WTC11 (cell line): Measurements from ENCODE around the gene WDR55.
"Not testable (repeated sequence)": the region's sequence is repeated elsewhere in the genome, so short reads cannot be mapped to it uniquely, and the experiment has no call there.

Source experiments
- CREM ChIP-seq: sonication (generic); formaldehyde crosslinking; IDR thresholded peaks from 2 replicates; pipeline ENCODE4 v1.8.1; 2022; ENCODE audit warnings: mild to moderate bottlenecking, missing genetic modification reagents, moderate library complexity
- CTCF ChIP-seq: fragments of 200-600 bp; IDR thresholded peaks from 2 replicates; pipeline ENCODE4 v1.8.0; 2022; ENCODE audit warnings: antibody characterized with exemption
- ESRRA ChIP-seq: sonication (generic); formaldehyde crosslinking; IDR thresholded peaks from 2 replicates; pipeline ENCODE4 v1.8.1; 2022; ENCODE audit warnings: mild to moderate bottlenecking, missing genetic modification reagents, borderline replicate concordance
- FOXP1 ChIP-seq: sonication (generic); formaldehyde crosslinking; IDR thresholded peaks from 2 replicates; pipeline ENCODE4 v1.8.0; 2022; ENCODE audit warnings: missing genetic modification reagents, mild to moderate bottlenecking, moderate library complexity, borderline replicate concordance
- GABPB1 ChIP-seq: sonication (generic); formaldehyde crosslinking; IDR thresholded peaks from 2 replicates; pipeline ENCODE4 v1.8.1; 2023; ENCODE audit warnings: mild to moderate bottlenecking, missing genetic modification reagents
- NFE2L1 ChIP-seq: sonication (generic); formaldehyde crosslinking; IDR thresholded peaks from 2 replicates; pipeline ENCODE4 v1.8.1; 2023; ENCODE audit warnings: missing genetic modification reagents
- NFYB ChIP-seq: sonication (generic); formaldehyde crosslinking; conservative IDR thresholded peaks from 2 replicates; pipeline ENCODE4 v1.8.0; 2022; ENCODE audit warnings: low read depth, missing genetic modification reagents
- ZBTB43 ChIP-seq: sonication (generic); formaldehyde crosslinking; IDR thresholded peaks from 2 replicates; pipeline ENCODE4 v1.8.1; 2023; ENCODE audit warnings: mild to moderate bottlenecking, missing genetic modification reagents
- ZNF219 ChIP-seq: sonication (generic); formaldehyde crosslinking; IDR thresholded peaks from 2 replicates; pipeline ENCODE4 v1.8.0; 2023; ENCODE audit warnings: missing genetic modification reagents, mild to moderate bottlenecking, borderline replicate concordance
- ZNF396 ChIP-seq: fragments of 250-450 bp; sonication (Bioruptor Pico); IDR thresholded peaks from 2 replicates; pipeline ENCODE4 v1.8.0; 2021; ENCODE audit warnings: mild to moderate bottlenecking, moderate library complexity, borderline replicate concordance
- TF ChIP-seq, protein P1 (sequence below): sonication (generic); formaldehyde crosslinking; IDR thresholded peaks from 2 replicates; pipeline ENCODE4 v1.8.1; 2022; ENCODE audit warnings: mild to moderate bottlenecking, moderate library complexity, missing genetic modification reagents
- TF ChIP-seq, protein P2 (sequence below): sonication (generic); formaldehyde crosslinking; conservative IDR thresholded peaks from 2 replicates; pipeline ENCODE4 v1.8.1; 2022; ENCODE audit warnings: mild to moderate bottlenecking, missing genetic modification reagents

DNA sequence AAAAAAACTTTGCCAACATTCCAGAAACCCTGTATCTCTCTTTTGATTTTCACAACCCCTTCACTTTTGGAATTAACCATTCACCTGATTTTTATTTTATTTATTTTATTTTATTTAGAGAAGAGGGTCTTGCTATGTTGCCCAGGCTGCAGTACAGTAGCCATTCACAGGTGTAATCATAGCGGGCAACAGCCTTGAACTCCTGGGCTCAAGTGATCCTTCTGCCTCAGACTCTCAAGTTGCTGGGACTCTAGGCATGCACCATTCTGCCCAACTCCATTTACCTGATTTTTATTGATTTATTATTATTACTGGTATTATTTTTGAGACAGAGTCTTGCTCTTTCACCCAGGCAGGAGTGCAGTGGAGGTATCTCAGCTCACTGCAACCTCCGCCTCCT, 51.5 kb downstream of the WDR55 start:
- TF ChIP-seq, protein P1, sequence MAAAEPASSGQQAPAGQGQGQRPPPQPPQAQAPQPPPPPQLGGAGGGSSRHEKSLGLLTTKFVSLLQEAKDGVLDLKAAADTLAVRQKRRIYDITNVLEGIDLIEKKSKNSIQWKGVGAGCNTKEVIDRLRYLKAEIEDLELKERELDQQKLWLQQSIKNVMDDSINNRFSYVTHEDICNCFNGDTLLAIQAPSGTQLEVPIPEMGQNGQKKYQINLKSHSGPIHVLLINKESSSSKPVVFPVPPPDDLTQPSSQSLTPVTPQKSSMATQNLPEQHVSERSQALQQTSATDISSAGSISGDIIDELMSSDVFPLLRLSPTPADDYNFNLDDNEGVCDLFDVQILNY (CRISPR knock-in tag), result not testable (repeated sequence)
- TF ChIP-seq ESRRA (CRISPR knock-in tag); CREM (CRISPR knock-in tag); NFYB (CRISPR knock-in tag); GABPB1; NFE2L1 (CRISPR knock-in tag); CTCF; ZNF396; ZNF219; FOXP1 (CRISPR knock-in tag); ZBTB43 (CRISPR knock-in tag): not testable (repeated sequence)
- TF ChIP-seq, protein P2, sequence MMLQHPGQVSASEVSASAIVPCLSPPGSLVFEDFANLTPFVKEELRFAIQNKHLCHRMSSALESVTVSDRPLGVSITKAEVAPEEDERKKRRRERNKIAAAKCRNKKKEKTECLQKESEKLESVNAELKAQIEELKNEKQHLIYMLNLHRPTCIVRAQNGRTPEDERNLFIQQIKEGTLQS (CRISPR knock-in tag), result not testable (repeated sequence)
